Measurements from ENCODE around the gene HIPK1. TPM values are rescaled to one million over a fixed set of nuclear protein-coding genes. Genes with fewer than 3 reads are reported as not detected.

Gene HIPK1
- total and polyA plus RNA-seq, 2 of the 13 experiments (the other 11 are each of a cell fraction or from before 2014, with no cell fraction given), result 20.8 to 33.4 TPM

- TF ChIP-seq REST (IDR thresholded peaks at IDR 0.05; ENCODE audit: borderline replicate concordance in 1 of 2, low read depth in 1 of 2, low read length in 2 of 2) (no peak), SSRP1 (CRISPR knock-in tag; IDR thresholded peaks at IDR 0.05) (no peak), GMEB2 (CRISPR knock-in tag; IDR thresholded peaks at IDR 0.05; ENCODE audit: low read depth) (no peak), NKX3-1 (CRISPR knock-in tag; IDR thresholded peaks at IDR 0.05) (no peak), ATAD3A (CRISPR knock-in tag; IDR thresholded peaks at IDR 0.05) (no peak), RARA (CRISPR knock-in tag; IDR thresholded peaks at IDR 0.05) (no peak), ZNF138 (CRISPR knock-in tag; IDR thresholded peaks at IDR 0.05; ENCODE audit: low read depth) (no peak), PCBP2 (optimal IDR thresholded peaks at IDR 0.05; ENCODE audit: low read depth, low read length, poor library complexity, severe bottlenecking) (no peak), GFI1 (CRISPR knock-in tag; IDR thresholded peaks at IDR 0.05; ENCODE audit: borderline replicate concordance) (peak; percentile 97), ATF7-NPFF (CRISPR knock-in tag; IDR thresholded peaks at IDR 0.05; ENCODE audit: low read depth) (no peak), MAFF (IDR thresholded peaks at IDR 0.05; ENCODE audit: low read depth, low read length) (no peak), ZFAT (CRISPR knock-in tag; conservative IDR thresholded peaks at IDR 0.05) (no peak), CREB1 (IDR thresholded peaks at IDR 0.05) (no peak), CREB1 (CRISPR knock-in tag; IDR thresholded peaks at IDR 0.05) (no peak)
- TF ChIP-seq, protein P1, sequence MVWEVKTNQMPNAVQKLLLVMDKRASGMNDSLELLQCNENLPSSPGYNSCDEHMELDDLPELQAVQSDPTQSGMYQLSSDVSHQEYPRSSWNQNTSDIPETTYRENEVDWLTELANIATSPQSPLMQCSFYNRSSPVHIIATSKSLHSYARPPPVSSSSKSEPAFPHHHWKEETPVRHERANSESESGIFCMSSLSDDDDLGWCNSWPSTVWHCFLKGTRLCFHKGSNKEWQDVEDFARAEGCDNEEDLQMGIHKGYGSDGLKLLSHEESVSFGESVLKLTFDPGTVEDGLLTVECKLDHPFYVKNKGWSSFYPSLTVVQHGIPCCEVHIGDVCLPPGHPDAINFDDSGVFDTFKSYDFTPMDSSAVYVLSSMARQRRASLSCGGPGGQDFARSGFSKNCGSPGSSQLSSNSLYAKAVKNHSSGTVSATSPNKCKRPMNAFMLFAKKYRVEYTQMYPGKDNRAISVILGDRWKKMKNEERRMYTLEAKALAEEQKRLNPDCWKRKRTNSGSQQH (CRISPR knock-in tag; IDR thresholded peaks at IDR 0.05; ENCODE audit: low read depth), result no peak
- TF ChIP-seq, protein P2, sequence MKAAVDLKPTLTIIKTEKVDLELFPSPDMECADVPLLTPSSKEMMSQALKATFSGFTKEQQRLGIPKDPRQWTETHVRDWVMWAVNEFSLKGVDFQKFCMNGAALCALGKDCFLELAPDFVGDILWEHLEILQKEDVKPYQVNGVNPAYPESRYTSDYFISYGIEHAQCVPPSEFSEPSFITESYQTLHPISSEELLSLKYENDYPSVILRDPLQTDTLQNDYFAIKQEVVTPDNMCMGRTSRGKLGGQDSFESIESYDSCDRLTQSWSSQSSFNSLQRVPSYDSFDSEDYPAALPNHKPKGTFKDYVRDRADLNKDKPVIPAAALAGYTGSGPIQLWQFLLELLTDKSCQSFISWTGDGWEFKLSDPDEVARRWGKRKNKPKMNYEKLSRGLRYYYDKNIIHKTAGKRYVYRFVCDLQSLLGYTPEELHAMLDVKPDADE (CRISPR knock-in tag; IDR thresholded peaks at IDR 0.05), result no peak
- TF ChIP-seq, protein P3, sequence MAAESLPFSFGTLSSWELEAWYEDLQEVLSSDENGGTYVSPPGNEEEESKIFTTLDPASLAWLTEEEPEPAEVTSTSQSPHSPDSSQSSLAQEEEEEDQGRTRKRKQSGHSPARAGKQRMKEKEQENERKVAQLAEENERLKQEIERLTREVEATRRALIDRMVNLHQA (CRISPR knock-in tag; IDR thresholded peaks at IDR 0.05), result no peak
- TF ChIP-seq, protein P4, sequence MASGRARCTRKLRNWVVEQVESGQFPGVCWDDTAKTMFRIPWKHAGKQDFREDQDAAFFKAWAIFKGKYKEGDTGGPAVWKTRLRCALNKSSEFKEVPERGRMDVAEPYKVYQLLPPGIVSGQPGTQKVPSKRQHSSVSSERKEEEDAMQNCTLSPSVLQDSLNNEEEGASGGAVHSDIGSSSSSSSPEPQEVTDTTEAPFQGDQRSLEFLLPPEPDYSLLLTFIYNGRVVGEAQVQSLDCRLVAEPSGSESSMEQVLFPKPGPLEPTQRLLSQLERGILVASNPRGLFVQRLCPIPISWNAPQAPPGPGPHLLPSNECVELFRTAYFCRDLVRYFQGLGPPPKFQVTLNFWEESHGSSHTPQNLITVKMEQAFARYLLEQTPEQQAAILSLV (CRISPR knock-in tag; IDR thresholded peaks at IDR 0.05; ENCODE audit: borderline replicate concordance), result no peak
These were observed 53.1 kb downstream of the HIPK1 start (continued) for GRCh38 chr1:113981962-113982931.
